Ishikawa (cell line): ENCODE results near the gene CSNK1G1.

Experiments used
- CEBPB ChIP-seq: IDR thresholded peaks from 2 replicates; pipeline ENCODE4 v1.6.1; 2012
- CREB1 ChIP-seq: IDR thresholded peaks from 2 replicates; pipeline ENCODE4 v1.6.1; 2012; ENCODE audit warnings: low read depth
- EGR1 ChIP-seq: IDR thresholded peaks from 2 replicates; pipeline ENCODE4 v1.6.1; 2012
- EP300 ChIP-seq: IDR thresholded peaks from 2 replicates; pipeline ENCODE4 v1.6.1; 2012; ENCODE audit warnings: borderline replicate concordance
- FOXM1 ChIP-seq: IDR thresholded peaks from 2 replicates; pipeline ENCODE4 v1.6.1; 2012; ENCODE audit warnings: low read depth, borderline replicate concordance
- NFIC ChIP-seq: IDR thresholded peaks from 2 replicates; pipeline ENCODE4 v1.6.1; 2012
- RAD21 ChIP-seq: IDR thresholded peaks from 2 replicates; pipeline ENCODE4 v1.6.1; 2012; ENCODE audit warnings: low read depth
- TAF1 ChIP-seq: IDR thresholded peaks from 2 replicates; pipeline ENCODE4 v1.6.1; 2012; ENCODE audit warnings: low read depth, mild to moderate bottlenecking
- TCF12 ChIP-seq: IDR thresholded peaks from 2 replicates; pipeline ENCODE4 v1.6.1; 2012; ENCODE audit warnings: low read depth
- TEAD4 ChIP-seq: IDR thresholded peaks from 2 replicates; pipeline ENCODE4 v1.6.1; 2012
- YY1 ChIP-seq: IDR thresholded peaks from 2 replicates; pipeline ENCODE4 v1.6.1; 2012; ENCODE audit warnings: low read depth
- ZBTB7A ChIP-seq: IDR thresholded peaks from 2 replicates; pipeline ENCODE4 v1.6.1; 2012; ENCODE audit warnings: low read depth
- TF ChIP-seq, protein P1 (sequence below): IDR thresholded peaks from 2 replicates; pipeline ENCODE4 v1.6.1; 2012; ENCODE audit warnings: low read depth, mild to moderate bottlenecking
- TF ChIP-seq, protein P2 (sequence below): IDR thresholded peaks from 2 replicates; pipeline ENCODE4 v1.6.1; 2012
- TF ChIP-seq, protein P3 (sequence below): IDR thresholded peaks from 2 replicates; pipeline ENCODE4 v1.6.1; 2012

The CSNK1G1 gene

DNA sequence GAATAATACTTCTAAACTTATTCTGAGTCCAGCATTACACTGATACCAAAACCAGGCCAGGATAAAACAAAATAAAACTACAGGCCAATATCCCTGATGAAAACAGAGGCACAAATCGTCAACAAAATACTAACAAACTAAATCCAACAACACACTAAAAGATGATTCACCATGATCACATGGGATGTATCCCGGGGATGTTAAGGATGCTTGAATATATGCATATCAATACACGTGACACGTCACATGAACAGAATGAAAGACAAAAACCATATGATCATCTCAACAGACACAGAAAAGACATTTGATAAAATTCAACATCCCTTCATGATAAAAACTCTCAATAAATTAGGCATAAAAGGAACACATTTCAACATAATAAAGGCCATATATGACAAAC is 91.5 kb downstream of the CSNK1G1 start:
- TF ChIP-seq NFIC (no peak), FOXM1 (no peak), EP300 (no peak), TAF1 (no peak), CREB1 (no peak), EGR1 (no peak), YY1 (no peak), RAD21 (no peak)
- TF ChIP-seq, protein P1, sequence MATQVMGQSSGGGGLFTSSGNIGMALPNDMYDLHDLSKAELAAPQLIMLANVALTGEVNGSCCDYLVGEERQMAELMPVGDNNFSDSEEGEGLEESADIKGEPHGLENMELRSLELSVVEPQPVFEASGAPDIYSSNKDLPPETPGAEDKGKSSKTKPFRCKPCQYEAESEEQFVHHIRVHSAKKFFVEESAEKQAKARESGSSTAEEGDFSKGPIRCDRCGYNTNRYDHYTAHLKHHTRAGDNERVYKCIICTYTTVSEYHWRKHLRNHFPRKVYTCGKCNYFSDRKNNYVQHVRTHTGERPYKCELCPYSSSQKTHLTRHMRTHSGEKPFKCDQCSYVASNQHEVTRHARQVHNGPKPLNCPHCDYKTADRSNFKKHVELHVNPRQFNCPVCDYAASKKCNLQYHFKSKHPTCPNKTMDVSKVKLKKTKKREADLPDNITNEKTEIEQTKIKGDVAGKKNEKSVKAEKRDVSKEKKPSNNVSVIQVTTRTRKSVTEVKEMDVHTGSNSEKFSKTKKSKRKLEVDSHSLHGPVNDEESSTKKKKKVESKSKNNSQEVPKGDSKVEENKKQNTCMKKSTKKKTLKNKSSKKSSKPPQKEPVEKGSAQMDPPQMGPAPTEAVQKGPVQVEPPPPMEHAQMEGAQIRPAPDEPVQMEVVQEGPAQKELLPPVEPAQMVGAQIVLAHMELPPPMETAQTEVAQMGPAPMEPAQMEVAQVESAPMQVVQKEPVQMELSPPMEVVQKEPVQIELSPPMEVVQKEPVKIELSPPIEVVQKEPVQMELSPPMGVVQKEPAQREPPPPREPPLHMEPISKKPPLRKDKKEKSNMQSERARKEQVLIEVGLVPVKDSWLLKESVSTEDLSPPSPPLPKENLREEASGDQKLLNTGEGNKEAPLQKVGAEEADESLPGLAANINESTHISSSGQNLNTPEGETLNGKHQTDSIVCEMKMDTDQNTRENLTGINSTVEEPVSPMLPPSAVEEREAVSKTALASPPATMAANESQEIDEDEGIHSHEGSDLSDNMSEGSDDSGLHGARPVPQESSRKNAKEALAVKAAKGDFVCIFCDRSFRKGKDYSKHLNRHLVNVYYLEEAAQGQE, result no peak
- TF ChIP-seq, protein P2, sequence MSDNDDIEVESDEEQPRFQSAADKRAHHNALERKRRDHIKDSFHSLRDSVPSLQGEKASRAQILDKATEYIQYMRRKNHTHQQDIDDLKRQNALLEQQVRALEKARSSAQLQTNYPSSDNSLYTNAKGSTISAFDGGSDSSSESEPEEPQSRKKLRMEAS, result no peak

DNA sequence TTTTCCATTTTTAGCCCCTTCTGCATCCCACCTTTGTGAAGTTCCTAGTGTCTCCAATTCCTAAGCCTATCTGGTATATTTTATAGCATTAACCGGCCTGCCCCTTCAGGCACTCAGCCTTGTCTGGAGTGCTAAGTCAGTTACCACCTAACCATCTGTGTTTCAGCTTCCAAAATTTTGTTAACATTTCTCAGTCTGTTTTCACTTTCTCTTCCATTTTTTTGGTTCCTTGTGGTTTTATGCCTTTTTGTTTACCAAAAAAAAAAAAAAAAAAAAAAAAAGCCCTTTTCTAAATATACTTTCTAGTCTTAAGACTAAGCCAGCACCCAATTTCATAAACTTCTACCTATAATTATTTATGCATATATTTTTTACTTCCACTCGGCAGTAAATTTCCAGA is 92.4 kb downstream of the CSNK1G1 start:
- TF ChIP-seq ZBTB7A (no peak), YY1 (no peak), EP300 (no peak), FOXM1 (no peak), EGR1 (no peak), TAF1 (no peak), TEAD4 (no peak), RAD21 (no peak), TCF12 (no peak), CEBPB (no peak), CREB1 (no peak)
- TF ChIP-seq, protein P2, result no peak
- TF ChIP-seq, protein P1, result no peak
- TF ChIP-seq, protein P3, sequence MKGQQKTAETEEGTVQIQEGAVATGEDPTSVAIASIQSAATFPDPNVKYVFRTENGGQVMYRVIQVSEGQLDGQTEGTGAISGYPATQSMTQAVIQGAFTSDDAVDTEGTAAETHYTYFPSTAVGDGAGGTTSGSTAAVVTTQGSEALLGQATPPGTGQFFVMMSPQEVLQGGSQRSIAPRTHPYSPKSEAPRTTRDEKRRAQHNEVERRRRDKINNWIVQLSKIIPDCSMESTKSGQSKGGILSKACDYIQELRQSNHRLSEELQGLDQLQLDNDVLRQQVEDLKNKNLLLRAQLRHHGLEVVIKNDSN, result no peak

DNA sequence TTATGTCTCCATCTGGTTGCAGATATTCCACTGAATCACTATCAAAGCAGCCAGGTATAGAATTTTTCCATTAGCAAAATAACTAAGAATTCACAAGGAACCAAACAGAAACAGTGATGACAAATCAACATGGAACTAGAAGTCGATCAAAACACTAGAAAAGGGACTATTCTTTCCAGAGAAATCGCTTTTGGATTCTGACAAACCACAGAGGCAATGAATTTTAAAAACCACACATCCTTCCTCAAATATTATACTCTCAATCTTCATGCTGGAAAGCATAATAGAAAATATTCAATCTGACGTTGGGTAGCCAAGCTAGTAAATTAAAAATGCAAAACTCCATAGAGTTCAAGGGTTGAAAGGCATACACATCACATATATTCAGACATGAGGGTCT is 99.9 kb downstream of the CSNK1G1 start:
- TF ChIP-seq FOXM1 (no peak), CEBPB (no peak), TCF12 (no peak), TEAD4 (no peak), ZBTB7A (no peak), EGR1 (no peak), YY1 (no peak), EP300 (no peak), NFIC (no peak), RAD21 (no peak), CREB1 (no peak), TAF1 (no peak)
- TF ChIP-seq, protein P3, result no peak
- TF ChIP-seq, protein P1, result no peak
- TF ChIP-seq, protein P2, result no peak

DNA sequence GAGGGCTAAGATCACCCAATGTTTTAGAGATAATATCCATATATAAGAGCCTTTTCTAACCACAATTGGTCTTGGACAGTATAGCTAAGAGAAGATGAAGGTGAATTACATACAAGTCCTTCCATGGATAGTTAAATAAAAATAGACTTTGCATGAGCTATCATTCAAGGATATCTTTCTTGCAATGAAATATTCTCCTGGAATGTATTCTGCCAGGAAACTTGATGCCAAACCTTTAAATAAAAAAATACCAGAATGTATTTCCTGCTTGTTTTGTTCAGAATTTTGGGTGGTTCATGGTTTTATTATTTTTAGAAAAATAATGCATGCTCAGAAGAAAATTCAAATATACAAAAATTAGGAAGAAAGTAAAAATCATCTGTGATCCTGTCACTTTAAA is 104.3 kb downstream of the CSNK1G1 start:
- no peak for TF ChIP-seq TEAD4
- no peak for TF ChIP-seq TAF1
- TF ChIP-seq, protein P1, result no peak
- TF ChIP-seq ZBTB7A, result no peak
